ENCODE data around the gene ACTN2.

ACTN2 gene

DNA sequence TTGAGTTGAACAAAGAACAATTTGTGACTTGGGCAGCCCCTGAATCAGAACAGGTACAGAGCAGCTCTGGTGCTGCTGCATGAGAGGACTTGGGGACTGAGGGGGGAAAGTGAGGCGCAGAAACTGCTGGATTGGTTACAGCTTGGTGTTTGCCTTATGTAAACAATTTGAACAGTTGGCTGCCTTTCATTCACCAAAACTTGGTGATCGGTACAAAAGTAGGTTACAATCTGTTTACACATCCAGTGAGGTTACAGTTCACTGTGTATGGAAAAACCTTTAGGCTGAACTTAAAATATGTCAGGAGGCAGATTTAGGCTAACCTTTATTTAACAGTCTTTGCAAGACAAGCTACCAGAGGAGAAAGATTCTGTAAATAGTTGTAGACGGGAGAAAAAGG, 80.2 kb downstream of the ACTN2 start:
- no peaks in the 10 kb centered on the region for H3K27me3 ChIP-seq (replicated peaks; ENCODE audit: insufficient read depth, low read length)
- H3K9me3 ChIP-seq (replicated peaks; ENCODE audit: insufficient read depth, low read length) = no peaks in the 10 kb centered on the region
- H3K4me3 ChIP-seq (ENCODE audit: low read length) = no peak overlapping the region
- no peaks in the 10 kb centered on the region for H3K79me2 ChIP-seq (ENCODE audit: low read length)
- no peak overlapping the region for H3K4me2 ChIP-seq (ENCODE audit: low read depth, low read length)
- no peak overlapping the region for H3K9ac ChIP-seq (ENCODE audit: low read length)
- H3K27ac ChIP-seq (ENCODE audit: low read length) = no peak overlapping the region
- no peaks in the 10 kb centered on the region for H4K20me1 ChIP-seq (ENCODE audit: insufficient read depth, low read length)
- no peaks in the 10 kb centered on the region for H3K36me3 ChIP-seq (replicated peaks; ENCODE audit: insufficient read depth, low read length)
- no peak for DNase-seq
- no peak overlapping the region for H2AFZ ChIP-seq (ENCODE audit: low read length)
- TF ChIP-seq EZH2phosphoT487 (IDR thresholded peaks at IDR 0.05; ENCODE audit: low read length) (no peak), EZH2 (optimal IDR thresholded peaks at IDR 0.05; ENCODE audit: low read depth, low read length) (no peak)
- TF ChIP-seq, protein P1, sequence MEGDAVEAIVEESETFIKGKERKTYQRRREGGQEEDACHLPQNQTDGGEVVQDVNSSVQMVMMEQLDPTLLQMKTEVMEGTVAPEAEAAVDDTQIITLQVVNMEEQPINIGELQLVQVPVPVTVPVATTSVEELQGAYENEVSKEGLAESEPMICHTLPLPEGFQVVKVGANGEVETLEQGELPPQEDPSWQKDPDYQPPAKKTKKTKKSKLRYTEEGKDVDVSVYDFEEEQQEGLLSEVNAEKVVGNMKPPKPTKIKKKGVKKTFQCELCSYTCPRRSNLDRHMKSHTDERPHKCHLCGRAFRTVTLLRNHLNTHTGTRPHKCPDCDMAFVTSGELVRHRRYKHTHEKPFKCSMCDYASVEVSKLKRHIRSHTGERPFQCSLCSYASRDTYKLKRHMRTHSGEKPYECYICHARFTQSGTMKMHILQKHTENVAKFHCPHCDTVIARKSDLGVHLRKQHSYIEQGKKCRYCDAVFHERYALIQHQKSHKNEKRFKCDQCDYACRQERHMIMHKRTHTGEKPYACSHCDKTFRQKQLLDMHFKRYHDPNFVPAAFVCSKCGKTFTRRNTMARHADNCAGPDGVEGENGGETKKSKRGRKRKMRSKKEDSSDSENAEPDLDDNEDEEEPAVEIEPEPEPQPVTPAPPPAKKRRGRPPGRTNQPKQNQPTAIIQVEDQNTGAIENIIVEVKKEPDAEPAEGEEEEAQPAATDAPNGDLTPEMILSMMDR (IDR thresholded peaks at IDR 0.05; ENCODE audit: low read length) = no peak
- H3K9me2 ChIP-seq (replicated peaks; ENCODE audit: insufficient read depth, low read length) = no peaks in the 10 kb centered on the region
- no peaks in the 10 kb centered on the region for H3F3A ChIP-seq (ENCODE audit: insufficient read depth, low read length)
- no peaks in the 10 kb centered on the region for H3K4me1 ChIP-seq (ENCODE audit: low read length)

DNA sequence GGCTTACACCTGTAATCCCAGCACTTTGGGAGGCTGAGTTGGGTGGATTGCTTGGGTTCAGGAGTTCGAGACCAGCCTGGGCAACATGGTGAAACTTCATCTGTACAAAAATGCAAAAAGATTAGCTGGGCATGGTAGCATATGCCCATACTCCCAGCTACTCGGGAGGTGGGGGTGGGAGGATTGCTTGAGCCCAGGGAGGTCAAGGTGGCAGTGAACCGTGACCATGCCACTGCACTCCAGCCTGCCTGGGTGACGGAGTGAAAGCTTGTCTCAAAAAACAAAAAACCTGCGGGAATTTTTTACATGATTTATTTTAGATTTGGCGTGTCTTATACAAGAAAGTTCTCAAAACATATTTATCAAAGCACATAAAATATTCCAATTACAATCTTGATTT, 81.0 kb downstream of the ACTN2 start:
- H3K27me3 ChIP-seq (replicated peaks; ENCODE audit: insufficient read depth, low read length) = no peaks in the 10 kb centered on the region
- no peaks in the 10 kb centered on the region for H3K9me2 ChIP-seq (replicated peaks; ENCODE audit: insufficient read depth, low read length)
- TF ChIP-seq, protein P1 (IDR thresholded peaks at IDR 0.05; ENCODE audit: low read length) = no peak
- TF ChIP-seq EZH2 (optimal IDR thresholded peaks at IDR 0.05; ENCODE audit: low read depth, low read length) = no peak
- no peak for TF ChIP-seq EZH2phosphoT487 (IDR thresholded peaks at IDR 0.05; ENCODE audit: low read length)
- no peak overlapping the region for H3K4me3 ChIP-seq (ENCODE audit: low read length)
- no peaks in the 10 kb centered on the region for H3K79me2 ChIP-seq (ENCODE audit: low read length)
- no peaks in the 10 kb centered on the region for H3K9me3 ChIP-seq (replicated peaks; ENCODE audit: insufficient read depth, low read length)
- H3K9ac ChIP-seq (ENCODE audit: low read length) = no peak overlapping the region
- no peak overlapping the region for H2AFZ ChIP-seq (ENCODE audit: low read length)
- H4K20me1 ChIP-seq (ENCODE audit: insufficient read depth, low read length) = no peaks in the 10 kb centered on the region
- H3K4me2 ChIP-seq (ENCODE audit: low read depth, low read length) = no peak overlapping the region
- H3K36me3 ChIP-seq (replicated peaks; ENCODE audit: insufficient read depth, low read length) = no peaks in the 10 kb centered on the region
- H3K27ac ChIP-seq (ENCODE audit: low read length) = no peak overlapping the region
- H3K4me1 ChIP-seq (ENCODE audit: low read length) = no peaks in the 10 kb centered on the region
- H3F3A ChIP-seq (ENCODE audit: insufficient read depth, low read length) = no peaks in the 10 kb centered on the region
- DNase-seq = no peak

DNA sequence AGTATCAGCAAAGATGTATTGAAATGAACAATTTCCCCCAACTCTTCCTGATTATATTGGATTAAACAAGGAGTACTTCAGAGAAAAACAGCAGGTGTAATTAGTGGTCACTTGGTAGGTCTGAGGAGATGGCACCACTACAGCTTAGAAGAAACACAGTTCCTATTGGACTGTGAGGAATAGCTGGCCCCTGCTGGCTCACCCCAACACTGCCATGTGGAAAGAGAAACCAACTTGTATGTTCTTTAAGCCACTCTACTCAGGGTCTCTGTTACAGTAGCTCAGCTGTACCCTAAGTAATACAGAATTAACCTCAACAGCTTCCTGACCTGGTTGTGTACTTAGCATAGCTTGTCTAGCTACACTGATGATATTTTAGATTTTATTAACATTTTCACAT, 82.3 kb downstream of the ACTN2 start:
- no peaks in the 10 kb centered on the region for H3K36me3 ChIP-seq (replicated peaks; ENCODE audit: insufficient read depth, low read length)
- H3K27ac ChIP-seq (ENCODE audit: low read length) = no peak overlapping the region
- no peaks in the 10 kb centered on the region for H3K9me3 ChIP-seq (replicated peaks; ENCODE audit: insufficient read depth, low read length)
- H4K20me1 ChIP-seq (ENCODE audit: insufficient read depth, low read length) = no peaks in the 10 kb centered on the region
- H3K27me3 ChIP-seq (replicated peaks; ENCODE audit: insufficient read depth, low read length) = no peaks in the 10 kb centered on the region
- H3K9me2 ChIP-seq (replicated peaks; ENCODE audit: insufficient read depth, low read length) = no peaks in the 10 kb centered on the region
- H3K4me3 ChIP-seq (ENCODE audit: low read length) = no peak overlapping the region
- no peaks in the 10 kb centered on the region for H3F3A ChIP-seq (ENCODE audit: insufficient read depth, low read length)
- no peaks in the 10 kb centered on the region for H3K4me1 ChIP-seq (ENCODE audit: low read length)
- no peak for DNase-seq
- no peak overlapping the region for H2AFZ ChIP-seq (ENCODE audit: low read length)
- H3K9ac ChIP-seq (ENCODE audit: low read length) = no peak overlapping the region
- no peak for TF ChIP-seq EZH2 (optimal IDR thresholded peaks at IDR 0.05; ENCODE audit: low read depth, low read length)
- TF ChIP-seq, protein P1 (IDR thresholded peaks at IDR 0.05; ENCODE audit: low read length) = no peak
- no peak for TF ChIP-seq EZH2phosphoT487 (IDR thresholded peaks at IDR 0.05; ENCODE audit: low read length)
- H3K4me2 ChIP-seq (ENCODE audit: low read depth, low read length) = no peak overlapping the region
- no peaks in the 10 kb centered on the region for H3K79me2 ChIP-seq (ENCODE audit: low read length)
